ENCODE data around the gene FADS2.

Gene FADS2

DNA sequence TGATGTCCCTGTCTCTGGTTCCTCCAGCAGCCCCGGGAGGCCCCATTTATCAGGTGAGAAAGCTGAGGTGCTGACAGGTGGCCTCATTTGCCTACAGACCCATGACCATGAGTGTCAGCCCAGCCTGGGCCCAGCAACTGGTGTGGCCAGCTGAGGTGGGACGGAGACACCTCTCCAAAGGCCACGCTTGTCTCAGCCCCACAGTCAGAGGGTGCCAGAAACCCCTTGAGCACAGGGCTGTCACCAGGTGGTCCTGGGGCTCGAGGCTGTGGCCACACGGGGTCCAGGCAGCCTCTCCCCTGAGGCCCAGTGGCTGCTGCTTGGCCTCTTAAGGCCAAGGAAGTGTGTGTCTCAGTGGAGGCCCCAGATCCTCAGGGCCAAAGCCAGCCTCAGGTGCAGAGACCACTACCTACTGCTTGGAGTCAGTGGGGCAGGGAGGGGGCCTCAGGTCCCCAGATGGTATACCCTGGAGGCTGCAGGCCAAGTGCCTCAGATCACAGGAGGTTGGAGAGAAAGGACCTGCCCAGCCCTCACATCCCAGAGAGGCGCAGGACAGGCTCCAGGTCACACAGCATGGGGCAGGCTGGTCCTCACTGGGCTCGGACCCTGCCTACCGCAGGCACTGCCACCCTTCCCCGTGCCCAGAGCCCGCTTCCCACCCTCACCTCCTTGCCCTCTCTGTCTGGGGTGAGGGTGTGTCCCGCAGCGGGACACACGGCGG, 77.9 kb downstream of the FADS2 start:
- DNase-seq (ENCODE audit: insufficient read length) (no peak), FAIRE-seq (no peak)
- TF ChIP-seq POLR2AphosphoS5 (IDR thresholded peaks at IDR 0.05; ENCODE audit: low read depth, low read length) = no peak
- no peak for TF ChIP-seq TAF1 (IDR thresholded peaks at IDR 0.05; ENCODE audit: borderline replicate concordance, low read depth, low read length)
- no peak for TF ChIP-seq POLR2A (IDR thresholded peaks at IDR 0.05; ENCODE audit: low read depth, low read length)

DNA sequence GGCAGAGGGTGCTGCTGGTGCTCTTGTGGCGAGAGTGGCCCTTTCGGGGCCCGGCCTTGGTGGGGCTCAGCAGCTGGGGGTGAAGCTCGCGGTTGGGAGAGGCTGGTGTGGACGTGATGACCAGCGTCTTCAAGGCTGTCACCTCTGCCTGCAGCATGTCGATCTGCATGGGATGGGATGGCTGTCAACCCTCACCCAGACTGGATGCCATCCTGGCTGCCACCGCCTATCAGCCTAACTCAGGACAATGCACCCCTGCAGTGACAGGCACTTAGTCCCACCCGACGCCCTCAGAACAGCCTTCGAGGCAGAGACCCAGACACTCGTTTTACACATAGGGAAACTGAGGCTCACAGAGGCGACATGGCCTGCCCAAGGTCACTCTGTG, 78.4 kb downstream of the FADS2 start:
- TF ChIP-seq TAF1 (IDR thresholded peaks at IDR 0.05; ENCODE audit: borderline replicate concordance, low read depth, low read length) = no peak
- TF ChIP-seq POLR2A (IDR thresholded peaks at IDR 0.05; ENCODE audit: low read depth, low read length) = no peak
- no peak for TF ChIP-seq POLR2AphosphoS5 (IDR thresholded peaks at IDR 0.05; ENCODE audit: low read depth, low read length)
- DNase-seq (ENCODE audit: insufficient read length) (no peak), FAIRE-seq (no peak)

DNA sequence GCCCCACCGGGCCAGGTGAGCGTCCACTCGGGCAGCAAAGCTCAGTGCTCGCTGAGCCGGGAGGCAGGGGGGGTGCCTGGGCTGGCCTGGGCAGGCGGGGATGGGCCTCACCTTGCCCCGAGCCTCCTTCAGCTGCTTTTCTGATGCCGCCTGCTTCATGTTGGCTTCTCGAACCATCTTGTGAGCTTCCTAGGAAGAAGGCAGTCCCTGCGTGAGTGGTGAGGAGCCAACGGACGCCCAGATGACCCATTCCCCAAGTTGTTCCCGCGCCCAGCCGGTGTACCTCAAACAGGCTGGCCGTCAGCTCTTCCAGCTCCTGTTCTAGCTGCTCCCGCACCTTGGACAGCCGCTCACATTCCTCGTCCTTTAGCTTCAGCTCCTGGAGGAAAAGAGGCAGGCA, 79.2 kb downstream of the FADS2 start:
- TF ChIP-seq POLR2A (IDR thresholded peaks at IDR 0.05; ENCODE audit: low read depth, low read length) = no peak
- TF ChIP-seq POLR2AphosphoS5 (IDR thresholded peaks at IDR 0.05; ENCODE audit: low read depth, low read length) = no peak
- no peak for TF ChIP-seq TAF1 (IDR thresholded peaks at IDR 0.05; ENCODE audit: borderline replicate concordance, low read depth, low read length)
- FAIRE-seq (no peak), DNase-seq (ENCODE audit: insufficient read length) (no peak)

DNA sequence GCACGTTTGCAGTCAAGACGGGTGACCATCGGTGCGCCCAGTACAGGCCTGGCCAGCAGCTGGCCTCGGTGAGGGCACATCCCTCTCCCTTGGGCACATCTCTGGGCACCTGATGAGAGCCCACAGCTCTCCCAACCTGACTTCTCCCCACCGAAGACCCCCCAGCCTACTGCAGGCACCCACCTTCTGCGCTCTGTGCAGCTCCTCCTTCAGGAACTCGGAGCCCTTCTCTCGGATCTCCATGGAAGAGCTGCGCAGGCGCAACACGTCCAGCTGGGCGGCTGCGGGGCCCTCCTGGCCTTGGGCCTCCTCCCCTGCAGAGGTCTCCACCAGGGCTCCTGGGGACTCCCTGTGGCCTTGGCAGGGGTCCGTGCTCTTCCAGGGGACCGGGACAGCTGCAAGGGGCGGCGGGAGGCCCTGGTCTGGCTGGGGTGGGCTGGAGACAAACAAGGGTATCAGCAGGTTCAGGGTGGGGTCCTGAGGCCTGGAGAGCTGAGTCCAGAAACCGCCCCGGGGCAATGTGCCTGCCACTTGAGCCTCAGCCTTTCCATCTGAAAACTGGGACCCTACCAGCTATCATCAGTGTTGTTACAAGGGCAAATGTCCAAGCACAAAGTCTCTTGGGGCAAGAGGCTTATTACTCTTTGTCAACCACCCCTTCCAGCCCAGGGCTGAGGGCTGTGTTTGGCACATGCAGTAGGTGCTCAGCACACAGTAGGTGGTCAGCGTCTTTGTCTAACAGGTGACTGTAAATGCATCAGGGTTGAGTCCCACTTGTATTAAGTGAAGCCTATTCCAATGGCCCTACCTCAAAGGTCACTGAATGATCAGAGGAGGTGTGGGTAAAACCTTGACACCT, 80.0 kb downstream of the FADS2 start:
- FAIRE-seq = no peak
- TF ChIP-seq POLR2A (IDR thresholded peaks at IDR 0.05; ENCODE audit: low read depth, low read length) (no peak), POLR2AphosphoS5 (IDR thresholded peaks at IDR 0.05; ENCODE audit: low read depth, low read length) (no peak), TAF1 (IDR thresholded peaks at IDR 0.05; ENCODE audit: borderline replicate concordance, low read depth, low read length) (no peak)
- DNase-seq (ENCODE audit: insufficient read length) = no peak

DNA sequence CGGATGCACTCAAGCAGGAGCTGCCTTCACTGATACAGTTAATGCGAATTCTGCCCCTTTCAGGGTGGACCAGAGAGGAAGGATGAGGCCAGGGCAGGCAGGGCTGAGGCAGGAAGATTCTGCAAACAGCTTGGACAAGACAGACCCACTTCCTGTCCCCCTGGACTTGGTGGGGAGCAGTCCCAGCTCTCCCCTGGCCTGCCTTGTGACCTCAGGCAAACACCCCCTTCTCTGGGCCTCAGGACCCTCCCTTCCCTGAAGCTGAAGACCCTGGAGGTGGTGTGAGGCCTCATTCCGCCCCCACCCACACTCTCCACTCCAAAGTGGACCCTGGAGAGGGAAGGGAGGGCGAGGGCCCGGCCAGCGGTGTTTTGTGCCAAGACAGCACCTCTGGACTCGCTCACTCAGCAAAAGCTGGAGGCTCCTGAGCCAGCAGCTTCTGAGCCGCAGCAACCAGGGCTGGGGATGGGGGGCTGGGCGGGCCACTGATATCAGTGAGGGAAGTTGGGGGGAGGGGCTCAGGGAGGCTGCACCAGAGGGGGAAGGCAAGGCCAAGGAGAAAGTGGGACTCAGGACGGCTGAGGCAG, 80.7 kb downstream of the FADS2 start:
- FAIRE-seq = no peak
- TF ChIP-seq POLR2AphosphoS5 (IDR thresholded peaks at IDR 0.05; ENCODE audit: low read depth, low read length) = no peak
- no peak for TF ChIP-seq TAF1 (IDR thresholded peaks at IDR 0.05; ENCODE audit: borderline replicate concordance, low read depth, low read length)
- no peak for TF ChIP-seq POLR2A (IDR thresholded peaks at IDR 0.05; ENCODE audit: low read depth, low read length)

DNA sequence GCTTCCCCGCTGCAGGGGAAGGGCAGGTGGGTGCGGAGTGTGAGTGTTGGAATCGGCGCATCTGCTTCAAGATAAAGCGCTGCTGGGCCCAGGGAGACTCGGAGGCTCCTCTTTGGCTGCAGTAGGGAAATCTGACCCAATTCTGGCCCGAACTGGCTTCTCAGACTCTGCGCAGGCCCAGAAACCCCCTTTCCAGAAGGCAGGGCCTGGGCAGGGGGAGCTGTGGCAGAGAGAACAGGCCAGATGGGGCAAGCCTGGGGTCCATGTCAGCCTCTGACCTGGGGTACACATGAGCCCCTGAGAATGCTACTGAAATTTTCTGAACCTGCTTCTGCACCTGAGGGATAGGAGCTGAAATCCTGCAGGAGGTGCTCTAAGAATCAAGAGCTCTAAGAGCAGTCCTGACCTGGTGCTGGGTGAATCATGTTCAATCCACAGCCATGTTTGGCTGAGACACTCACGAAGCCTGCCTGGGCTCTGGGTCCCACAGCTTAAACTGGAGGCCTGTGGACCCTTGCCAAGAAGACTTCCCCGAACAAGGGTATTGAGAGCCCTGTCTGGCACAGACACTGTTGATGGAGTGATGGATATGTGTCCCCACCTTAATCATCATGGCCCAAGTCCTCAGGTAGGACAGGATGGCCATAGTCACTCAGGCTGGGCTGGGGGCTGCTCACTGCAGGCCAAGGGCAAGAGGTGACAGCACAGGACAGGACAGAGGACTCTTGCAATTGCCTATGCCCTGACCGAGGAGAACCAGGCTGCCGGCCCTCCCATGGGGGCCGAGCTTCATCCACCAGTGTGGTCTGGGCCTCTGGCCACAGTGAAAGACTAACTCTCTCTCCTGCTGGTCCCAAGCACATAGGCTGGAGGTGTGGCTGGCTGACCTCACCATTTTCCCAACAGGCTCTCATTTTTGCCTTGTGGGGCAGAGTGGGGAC, 82.4 kb downstream of the FADS2 start:
- TF ChIP-seq POLR2A (IDR thresholded peaks at IDR 0.05; ENCODE audit: low read depth, low read length) (no peak), POLR2AphosphoS5 (IDR thresholded peaks at IDR 0.05; ENCODE audit: low read depth, low read length) (no peak), TAF1 (IDR thresholded peaks at IDR 0.05; ENCODE audit: borderline replicate concordance, low read depth, low read length) (no peak)
- DNase-seq (ENCODE audit: insufficient read length) (no peak), FAIRE-seq (no peak)

More for the DNA sequence above, 80.7 kb downstream of the FADS2 start:
- no peak for DNase-seq (ENCODE audit: insufficient read length)

DNA sequence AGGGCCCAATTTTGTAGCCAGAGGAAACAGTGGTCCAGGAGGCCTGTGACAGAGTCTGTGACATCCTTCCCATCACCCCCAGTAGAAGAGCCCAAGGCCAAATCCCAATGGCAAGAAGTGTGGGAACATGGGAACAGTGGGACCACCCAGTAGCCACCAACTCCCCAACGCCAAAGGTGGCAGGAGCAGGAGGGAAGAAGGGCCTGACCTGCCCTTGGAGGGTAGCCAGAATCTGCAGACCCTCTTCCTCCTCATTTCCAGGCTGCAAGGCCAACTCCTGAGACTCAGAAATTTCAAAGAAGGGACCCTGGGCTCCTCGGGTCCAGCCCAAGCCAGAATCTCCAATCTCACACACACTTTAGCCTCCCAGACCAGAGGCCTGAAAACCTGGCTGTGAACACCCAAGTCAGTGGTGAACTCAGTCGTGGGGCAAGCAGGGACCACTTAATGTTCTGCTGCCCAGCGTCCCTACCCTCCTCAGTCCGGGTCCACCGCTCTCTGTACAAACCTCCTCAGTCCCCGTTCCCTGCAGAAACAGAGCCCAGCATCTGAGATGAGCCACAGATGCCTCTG, 83.1 kb downstream of the FADS2 start:
- TF ChIP-seq TAF1 (IDR thresholded peaks at IDR 0.05; ENCODE audit: borderline replicate concordance, low read depth, low read length) (no peak), POLR2AphosphoS5 (IDR thresholded peaks at IDR 0.05; ENCODE audit: low read depth, low read length) (no peak), POLR2A (IDR thresholded peaks at IDR 0.05; ENCODE audit: low read depth, low read length) (no peak)
- DNase-seq (ENCODE audit: insufficient read length) = peak; percentile 6
- no peak for FAIRE-seq

DNA sequence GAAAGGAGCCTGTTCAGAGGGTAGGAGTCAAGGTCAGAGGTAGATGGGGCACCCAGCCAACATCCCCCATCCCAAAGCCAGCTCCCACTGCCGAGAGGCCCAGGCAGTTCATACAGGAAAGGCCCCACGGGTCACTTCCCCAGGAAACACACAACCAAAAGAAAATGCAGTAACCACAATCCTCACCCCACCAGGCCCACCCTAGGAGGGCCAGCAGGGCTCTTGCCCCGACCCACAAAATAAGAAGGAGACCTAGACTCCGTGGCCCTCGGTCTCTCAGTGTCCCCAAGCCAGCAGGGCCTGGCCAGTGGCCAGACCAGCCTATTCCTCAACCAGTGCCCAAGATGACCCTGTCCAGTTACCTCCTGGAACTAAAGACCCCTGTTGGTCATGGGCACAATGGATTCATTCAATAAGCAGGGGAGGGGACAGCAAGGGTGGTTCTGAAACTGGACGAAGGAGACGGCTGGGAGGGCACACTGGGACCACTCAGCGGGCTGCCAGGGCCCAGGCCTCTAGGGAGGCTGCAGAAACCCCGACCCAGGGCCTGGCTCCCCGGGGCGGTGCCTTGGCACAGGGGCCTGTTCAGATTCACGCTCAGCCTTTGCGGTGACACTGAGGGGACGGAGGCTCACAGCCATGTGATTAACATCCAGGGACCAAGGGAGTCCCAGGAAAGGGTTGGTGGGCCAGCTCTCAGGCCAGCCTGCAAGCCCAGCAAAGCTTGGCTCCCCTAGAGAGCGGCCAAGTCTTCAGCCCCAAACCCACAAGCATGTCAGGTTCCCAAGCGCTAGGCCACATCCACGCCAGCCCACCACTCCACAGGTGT, 83.8 kb downstream of the FADS2 start:
- no peak for FAIRE-seq
- TF ChIP-seq TAF1 (IDR thresholded peaks at IDR 0.05; ENCODE audit: borderline replicate concordance, low read depth, low read length) (no peak), POLR2AphosphoS5 (IDR thresholded peaks at IDR 0.05; ENCODE audit: low read depth, low read length) (no peak), POLR2A (IDR thresholded peaks at IDR 0.05; ENCODE audit: low read depth, low read length) (no peak)

DNA sequence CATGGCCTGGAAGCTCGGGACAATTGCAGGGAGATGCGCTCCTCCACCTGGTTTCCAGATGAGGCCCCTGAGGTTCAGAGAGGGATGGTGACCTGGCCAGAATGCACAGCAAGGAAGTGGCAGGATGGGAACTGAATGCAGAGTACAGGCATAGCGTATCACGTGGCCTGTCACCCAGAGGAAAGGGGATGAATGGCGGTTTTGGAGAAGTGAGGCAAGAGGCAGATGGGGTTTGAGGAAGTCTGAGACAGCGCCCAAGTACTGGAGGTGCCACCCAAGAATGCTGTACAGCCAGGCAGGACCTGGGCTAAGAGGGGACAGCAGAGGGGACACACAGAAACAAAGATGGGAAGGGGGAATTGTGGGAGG, 84.4 kb downstream of the FADS2 start:
- TF ChIP-seq TAF1 (IDR thresholded peaks at IDR 0.05; ENCODE audit: borderline replicate concordance, low read depth, low read length) = no peak
- no peak for TF ChIP-seq POLR2AphosphoS5 (IDR thresholded peaks at IDR 0.05; ENCODE audit: low read depth, low read length)
- no peak for TF ChIP-seq POLR2A (IDR thresholded peaks at IDR 0.05; ENCODE audit: low read depth, low read length)
- DNase-seq (ENCODE audit: insufficient read length) = peak; percentile 19

More for the DNA sequence above, 83.8 kb downstream of the FADS2 start:
- DNase-seq (ENCODE audit: insufficient read length) = peak; percentile 10

More for the DNA sequence above, 84.4 kb downstream of the FADS2 start:
- no peak for FAIRE-seq

All from GM12892 (cell line).